DMS 273 (cell line): ENCODE results near the gene KLRF2.
A peak's percentile ranks its signal among the peaks of the same experiment; 100 is the strongest.

Experiments
- DNase-seq: peaks from one replicate; lab custom pipeline; 2025; ENCODE audit not compliant: unreplicated experiment; lab: John Stamatoyannopoulos, UW

KLRF2 gene

DNA sequence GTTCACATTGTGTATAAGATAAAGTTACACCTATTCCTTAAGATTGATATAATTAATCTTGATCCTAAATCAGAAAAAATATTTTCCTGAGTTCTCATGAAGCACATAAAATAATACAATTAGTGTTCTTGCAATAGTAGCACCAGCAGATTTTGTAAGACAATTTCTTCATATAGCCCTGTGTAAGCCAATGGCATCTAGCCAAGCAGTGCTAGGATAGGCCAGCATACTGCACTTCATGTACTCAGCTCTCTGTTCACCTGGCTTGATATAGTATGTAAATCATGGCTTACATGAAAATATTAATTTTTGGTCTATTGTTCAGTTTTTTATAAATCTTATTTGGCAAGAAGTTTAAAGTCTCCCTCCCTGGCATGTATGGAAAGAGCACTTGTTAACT, 1.9 kb downstream of the KLRF2 start:
- DNase-seq, result no peak

DNA sequence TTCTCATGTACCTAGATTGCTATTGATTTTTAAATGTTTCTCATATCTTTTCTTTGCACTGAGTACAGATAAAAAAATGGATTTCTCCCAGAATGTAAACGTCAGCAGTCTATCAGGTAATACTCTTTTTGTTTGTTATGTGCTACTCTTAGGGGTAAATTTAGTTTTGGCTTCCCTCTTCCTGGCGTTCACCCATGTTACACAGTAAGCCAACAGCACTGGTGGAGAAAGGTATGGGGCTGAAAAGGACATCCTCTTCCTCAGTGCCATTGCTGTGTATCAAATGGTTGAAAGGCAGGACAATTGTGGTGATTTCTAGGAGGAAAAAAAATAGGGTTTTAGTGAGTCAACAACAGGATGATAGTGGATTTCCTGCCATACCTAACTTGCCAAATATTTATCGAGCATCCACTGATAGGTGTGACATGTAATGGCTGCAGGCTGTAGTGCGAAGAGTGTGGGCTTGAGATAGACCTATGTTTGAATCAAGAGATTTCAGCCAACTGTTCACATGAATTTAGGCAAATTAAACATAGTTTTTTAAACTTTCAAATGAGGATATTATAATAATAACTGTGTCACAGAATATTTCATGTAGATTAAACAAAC, 7.5 kb downstream of the KLRF2 start:
- DNase-seq, result no peak

DNA sequence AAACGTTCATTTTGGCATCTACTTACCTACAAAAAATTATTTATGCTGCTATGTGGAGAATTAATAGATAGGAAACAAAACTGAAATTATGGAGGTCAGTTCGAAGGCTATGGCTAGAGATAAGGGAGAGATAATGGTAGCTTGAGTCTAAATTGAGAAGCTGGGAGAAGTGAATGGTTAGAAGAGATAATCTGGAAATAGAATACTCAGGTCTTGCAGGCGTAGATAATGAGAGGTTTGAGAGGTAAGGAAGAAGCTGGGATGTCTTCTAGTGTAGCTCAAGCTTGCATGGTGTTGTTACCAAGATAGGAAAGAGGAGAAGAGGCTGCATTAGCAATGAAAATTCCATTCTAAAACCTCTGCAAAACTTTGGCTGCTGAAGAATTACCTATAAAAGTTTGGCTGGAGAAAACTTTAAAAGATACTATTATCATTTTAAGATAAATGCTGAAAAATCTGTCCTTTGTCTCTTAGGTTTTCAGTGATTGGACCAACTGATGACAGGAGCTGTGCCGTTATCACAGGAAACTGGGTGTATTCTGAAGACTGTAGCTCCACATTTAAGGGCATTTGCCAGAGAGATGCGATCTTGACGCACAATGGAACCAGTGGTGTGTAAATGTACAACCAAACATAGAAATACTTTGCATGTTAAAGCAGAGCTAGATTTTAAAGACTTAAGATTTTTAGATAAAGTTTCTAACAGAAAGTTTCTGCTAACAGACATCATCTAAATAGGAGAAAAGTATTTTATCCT, 14.1 kb downstream of the KLRF2 start:
- no peak for DNase-seq

DNA sequence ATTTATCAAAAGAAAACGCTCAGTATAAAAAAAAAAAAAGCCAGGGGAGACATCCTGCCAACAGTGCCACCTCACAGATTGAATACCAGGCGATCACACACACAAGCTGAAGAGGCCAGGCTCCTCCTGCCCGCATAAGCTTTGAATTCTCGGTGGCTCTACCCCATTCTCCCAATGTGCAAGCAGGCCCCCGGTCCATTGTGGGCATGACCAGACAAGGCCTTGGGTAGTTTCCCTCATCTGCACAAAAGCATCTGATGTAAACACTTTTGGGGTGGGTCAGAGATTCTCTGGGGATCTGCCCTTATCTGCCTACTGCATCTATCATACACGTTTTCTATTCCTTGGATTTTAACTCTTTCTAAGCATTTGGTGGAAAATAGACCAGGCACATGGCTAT, 16.2 kb downstream of the KLRF2 start:
- DNase-seq, result no peak

- DNase-seq, result no peak
Observed at GRCh38 chr12:9899209-9899608, 17.9 kb downstream of the KLRF2 start.

GRCh38 chr12:9900930-9901329, 19.6 kb downstream of the KLRF2 start:
- no peak for DNase-seq

- DNase-seq, result no peak
Observed at GRCh38 chr12:9902539-9903228, 21.4 kb downstream of the KLRF2 start.

DNA sequence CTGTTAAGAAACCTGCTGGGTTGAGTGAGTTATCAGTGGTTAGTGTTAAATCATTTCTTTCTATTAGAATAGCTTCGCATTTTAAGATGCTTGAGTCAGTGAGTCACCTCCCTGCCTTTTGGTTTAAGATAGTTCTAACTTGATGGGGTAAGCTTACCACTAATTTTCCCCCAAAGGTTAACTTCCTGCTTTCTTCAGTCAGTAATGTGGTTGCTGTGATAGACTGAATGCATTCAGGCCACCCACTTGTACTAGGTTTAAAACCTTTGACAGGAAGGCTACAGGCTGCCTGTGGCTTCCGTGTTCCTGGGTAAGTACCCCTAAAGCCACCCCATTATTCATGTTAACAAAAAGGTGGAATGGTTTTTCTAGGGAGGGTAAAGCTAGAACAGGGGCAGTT, 25.6 kb downstream of the KLRF2 start:
- DNase-seq, result no peak

DNA sequence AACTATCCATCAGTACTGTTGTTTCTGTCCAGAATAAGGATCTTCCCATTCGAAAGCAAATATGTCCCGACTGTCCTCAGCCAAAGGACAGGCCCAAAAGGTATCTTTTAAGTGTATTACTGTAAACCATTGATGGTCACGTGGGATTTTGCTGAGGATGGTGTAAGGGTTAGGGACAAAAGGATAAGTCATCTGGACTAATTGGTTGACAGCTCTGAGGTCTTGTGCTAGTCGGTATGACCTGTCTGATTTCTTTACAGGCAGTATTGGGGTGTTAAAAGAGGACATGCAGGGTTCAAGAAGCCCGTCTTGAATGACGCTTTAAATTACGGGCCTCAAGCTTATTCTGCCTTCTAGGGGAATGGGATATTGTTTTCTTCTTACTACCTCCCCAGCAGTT, 26.5 kb downstream of the KLRF2 start:
- DNase-seq, result no peak

DNA sequence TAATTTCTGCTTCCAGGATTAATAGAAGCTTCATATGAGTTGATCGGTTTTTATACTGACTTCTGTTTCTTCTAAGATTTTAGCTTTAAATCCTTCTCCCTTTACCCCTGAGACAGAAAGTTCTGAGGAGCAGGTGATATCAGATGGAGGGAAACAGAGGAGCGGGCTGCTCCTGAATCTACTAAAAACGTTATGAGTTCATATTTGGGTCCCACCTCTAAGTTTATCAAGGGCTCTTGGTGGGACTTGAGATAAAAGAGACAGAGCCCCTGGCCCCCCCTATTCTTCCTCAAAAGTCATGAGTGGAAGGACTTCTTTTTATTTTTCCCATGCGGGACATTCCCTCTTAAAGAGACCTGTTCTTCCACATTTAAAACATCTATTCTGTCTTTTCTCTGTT, 27.1 kb downstream of the KLRF2 start:
- DNase-seq, result no peak

DNA sequence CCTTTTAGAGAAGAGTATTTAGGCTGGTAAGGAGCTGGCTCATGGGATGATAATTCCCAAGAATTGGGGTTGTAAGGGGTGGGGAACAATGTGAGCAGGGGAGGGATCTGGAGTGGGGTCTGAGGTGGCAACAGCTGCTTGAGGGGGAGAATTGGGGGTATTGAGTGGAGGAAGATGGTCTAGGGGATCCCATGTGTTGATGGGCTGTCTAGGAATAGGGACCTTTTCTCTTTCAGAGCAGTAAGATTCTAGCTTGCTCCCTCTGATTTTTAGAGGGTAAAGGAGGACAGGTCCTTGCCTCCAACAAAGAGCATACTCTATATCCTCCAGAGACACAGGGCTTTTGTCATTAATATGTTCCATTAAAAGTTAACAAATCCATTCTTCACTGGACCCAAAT, 28.4 kb downstream of the KLRF2 start:
- DNase-seq, result no peak

GRCh38 chr12:9910716-9911421, 29.6 kb downstream of the KLRF2 start:
- DNase-seq, result no peak

DNA sequence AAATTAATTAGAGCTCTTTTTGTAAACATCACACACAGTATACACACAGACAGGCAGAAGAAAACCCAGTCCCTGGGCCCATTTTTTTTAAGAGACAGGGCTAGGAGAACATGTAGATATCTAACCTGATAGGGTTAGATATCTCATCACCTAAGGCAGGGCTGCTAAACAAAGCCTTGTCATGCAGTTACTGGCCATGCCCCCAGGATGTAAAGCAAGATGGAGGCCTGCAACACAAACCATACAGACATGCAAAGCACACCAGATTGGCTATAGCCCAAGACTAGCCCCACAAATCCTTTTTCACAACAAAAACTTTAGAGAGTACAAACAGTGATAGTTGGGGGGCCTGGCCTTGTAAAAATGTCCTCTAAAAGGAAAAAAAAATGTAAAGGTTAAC, 30.4 kb downstream of the KLRF2 start:
- DNase-seq, result no peak

DNA sequence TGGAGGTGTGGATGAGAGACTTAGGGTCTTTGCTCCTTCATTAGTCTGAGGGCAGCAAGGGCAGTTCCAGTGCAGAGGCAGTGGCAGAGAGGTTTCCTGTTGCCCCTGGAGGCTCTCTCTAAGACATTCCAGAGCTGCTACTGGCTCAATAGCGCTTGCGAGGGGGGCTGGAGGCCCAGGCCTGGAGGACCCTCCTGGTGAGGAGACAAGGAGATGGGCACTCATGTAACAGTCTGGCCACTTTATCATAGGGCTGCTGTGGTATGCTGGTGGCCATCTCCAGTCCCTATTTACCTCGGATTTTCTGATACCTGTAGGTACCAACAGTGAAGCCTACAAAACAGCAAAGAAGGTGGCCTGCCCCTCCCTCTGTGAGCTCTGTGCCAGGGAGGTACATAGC, 38.2 kb downstream of the KLRF2 start:
- no peak for DNase-seq

- no peak for DNase-seq
Observed at GRCh38 chr12:9920451-9920850, 39.2 kb downstream of the KLRF2 start.

- DNase-seq, result no peak
Observed at GRCh38 chr12:9922429-9922828, 41.1 kb downstream of the KLRF2 start.

- DNase-seq, result peak; percentile 36
Observed at GRCh38 chr12:9925705-9926393, 44.6 kb downstream of the KLRF2 start.

- no peak for DNase-seq
Observed at GRCh38 chr12:9926876-9927275, 45.6 kb downstream of the KLRF2 start.

DNA sequence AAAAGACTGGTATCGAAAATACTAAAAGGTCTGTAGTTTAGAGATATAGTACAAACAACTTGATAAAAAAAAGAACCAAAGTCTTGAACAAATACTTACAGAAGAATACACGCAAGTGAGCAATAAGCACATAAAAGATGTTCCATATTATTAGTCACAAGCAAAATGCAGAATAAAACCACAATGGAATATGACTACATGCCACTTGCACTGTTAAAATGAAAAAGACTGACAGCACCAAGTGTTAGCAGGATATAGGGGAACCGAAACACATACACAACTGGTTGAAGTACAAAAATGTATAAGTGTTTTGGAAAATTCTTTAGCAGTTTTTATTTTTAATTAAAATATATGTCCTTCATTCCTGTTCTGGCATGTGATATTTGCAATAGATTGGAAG, 47.3 kb downstream of the KLRF2 start:
- no peak for DNase-seq

DNA sequence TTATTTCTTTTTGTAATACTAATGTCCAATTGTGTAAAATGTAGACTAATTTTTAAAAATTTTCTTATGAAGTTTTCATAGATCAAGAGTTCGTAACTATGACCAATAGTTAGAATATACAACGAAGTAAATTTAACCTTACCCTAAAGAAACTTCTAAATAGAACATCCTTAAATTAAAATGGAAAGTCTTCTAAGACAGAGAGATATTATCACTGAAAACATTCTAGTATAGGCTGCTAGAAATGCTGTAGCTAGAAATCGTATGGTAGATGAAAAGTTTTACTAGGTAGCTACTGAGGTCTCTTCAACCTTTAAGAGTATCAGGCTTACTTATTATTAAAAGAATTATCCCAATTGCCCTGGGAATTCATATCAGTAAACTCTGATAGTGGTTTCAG, 50.0 kb downstream of the KLRF2 start:
- no peak for DNase-seq

GRCh38 chr12:9932270-9932669, 51.0 kb downstream of the KLRF2 start, which contains the start of gene CLEC2A:
TSS of gene CLEC2A (minus strand) at chr12:9932370. CDS start at chr12:9932329, 41 bp downstream.
- no peak for DNase-seq
